GM19023 (cell line): Measurements from ENCODE around the gene ZNF710.
A peak's percentile ranks its signal among the peaks of the same experiment; 100 is the strongest.

Experiments used
- ATAC-seq: cut with Tn5 transposase; IDR thresholded peaks from one replicate; pipeline ENCODE4 v1.9.1; 2021; ENCODE audit warnings: mild to moderate bottlenecking, moderate library complexity; ENCODE audit not compliant: unreplicated experiment

The ZNF710 gene

DNA sequence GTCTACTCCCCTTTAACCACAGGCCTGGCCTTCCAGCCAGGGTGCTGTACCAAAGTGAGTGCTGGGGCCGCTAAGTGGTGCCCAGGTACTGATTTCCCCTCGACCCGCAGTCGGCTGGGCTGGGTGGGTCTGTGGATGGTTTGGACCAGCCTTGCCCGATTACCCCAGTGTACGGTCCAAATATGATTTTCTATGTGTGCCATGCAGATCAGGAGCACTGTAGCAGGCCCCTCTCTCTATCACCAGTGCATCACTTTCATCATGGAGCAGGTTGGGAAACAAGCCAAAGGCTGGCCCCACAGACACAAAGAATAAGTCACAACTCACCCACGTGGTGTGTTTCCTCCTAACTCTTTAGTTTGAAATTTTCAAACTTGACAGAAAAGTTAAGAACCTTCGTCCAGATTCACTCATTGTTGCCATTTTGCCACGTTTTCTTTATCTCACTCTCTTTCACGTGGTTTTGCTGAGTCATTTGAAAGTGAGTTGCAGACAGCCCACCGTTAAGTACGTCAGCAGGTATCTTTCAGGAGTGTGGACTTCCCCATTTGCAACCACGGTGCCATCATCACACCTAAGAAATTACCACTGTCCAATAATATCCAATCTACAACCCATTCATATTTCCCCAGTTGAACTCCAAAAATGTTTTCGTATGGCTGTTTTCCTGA, 37.0 kb downstream of the ZNF710 start:
- peak; percentile 75 for ATAC-seq

DNA sequence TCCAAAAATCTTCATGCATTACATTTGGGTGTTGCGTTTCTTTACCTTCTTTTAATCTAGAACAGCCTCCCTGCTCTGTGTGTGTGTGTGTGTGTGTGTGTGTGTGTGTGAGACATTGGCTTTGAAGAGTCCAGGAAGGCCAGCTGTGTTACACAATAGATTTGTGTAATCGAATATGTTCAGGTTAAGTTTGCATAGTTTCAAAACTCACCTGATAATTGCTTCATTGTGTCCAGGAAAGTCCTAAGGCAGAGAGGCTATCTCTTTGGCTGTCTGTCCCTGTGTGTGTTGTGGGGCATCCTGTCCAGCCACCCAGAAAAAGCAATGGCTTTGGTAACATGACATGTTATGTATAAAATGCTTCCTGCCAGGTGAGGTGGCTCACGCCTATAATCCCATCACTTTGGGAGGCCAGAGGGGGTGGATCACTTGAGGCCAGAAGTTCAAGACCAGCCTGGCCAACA, 37.5 kb downstream of the ZNF710 start:
- no peak for ATAC-seq

DNA sequence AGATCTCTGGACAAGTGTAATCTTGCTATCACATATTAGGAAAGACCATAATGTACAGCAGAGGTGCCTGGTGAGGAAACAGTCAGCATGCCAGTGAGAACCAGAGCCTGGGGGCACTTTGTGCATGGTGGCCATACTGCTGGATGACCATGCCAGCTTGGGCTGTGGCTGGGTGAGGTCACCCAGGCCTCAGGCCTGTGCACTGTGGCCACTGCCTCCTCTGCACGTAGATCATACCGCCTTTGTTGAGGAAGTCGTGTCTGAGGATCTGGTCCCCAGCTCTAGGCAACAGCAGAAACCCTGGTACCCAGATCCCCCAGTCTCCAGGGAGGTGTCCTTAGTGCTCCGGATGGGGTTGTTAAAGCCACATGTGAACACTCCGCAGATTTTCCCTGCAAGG, 38.9 kb downstream of the ZNF710 start:
- no peak for ATAC-seq

DNA sequence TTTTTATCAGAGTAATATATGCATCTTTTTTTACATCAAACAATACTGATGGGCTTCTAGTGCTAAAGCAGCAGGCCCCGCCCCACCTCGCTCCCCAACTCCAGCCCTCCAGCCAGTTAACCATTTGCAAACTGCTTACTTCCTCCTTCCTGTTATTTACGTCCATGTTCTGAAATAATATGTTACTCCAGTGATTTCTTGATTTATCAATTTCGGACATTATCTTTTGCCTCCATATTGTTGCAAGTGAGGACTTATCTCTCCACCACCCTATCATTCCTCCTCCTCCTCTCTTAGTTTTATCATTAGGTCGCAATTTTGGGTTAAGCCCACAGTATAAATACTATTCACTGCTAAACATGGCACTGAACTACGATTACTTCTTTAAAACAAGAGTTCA, 39.5 kb downstream of the ZNF710 start:
- ATAC-seq: no peak

DNA sequence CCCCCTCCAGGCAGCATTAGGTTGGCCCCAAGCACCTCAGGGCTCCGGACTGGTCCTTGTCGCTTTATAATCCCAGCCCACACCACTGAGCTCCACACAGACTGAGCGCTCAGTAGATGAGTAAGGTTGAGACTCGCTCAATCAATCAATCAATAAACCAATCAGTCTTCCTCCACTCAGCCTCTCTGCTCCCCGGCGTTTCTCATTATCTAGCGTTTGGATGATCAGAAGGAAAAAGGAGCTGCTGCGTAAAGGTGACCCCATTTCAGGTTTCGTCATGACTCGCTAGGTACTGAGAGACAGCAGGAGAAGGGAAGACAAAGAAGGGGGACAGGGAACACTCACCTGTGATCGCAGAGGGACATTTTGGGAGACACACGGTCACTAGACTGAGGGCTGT, 41.2 kb downstream of the ZNF710 start:
- no peak for ATAC-seq

DNA sequence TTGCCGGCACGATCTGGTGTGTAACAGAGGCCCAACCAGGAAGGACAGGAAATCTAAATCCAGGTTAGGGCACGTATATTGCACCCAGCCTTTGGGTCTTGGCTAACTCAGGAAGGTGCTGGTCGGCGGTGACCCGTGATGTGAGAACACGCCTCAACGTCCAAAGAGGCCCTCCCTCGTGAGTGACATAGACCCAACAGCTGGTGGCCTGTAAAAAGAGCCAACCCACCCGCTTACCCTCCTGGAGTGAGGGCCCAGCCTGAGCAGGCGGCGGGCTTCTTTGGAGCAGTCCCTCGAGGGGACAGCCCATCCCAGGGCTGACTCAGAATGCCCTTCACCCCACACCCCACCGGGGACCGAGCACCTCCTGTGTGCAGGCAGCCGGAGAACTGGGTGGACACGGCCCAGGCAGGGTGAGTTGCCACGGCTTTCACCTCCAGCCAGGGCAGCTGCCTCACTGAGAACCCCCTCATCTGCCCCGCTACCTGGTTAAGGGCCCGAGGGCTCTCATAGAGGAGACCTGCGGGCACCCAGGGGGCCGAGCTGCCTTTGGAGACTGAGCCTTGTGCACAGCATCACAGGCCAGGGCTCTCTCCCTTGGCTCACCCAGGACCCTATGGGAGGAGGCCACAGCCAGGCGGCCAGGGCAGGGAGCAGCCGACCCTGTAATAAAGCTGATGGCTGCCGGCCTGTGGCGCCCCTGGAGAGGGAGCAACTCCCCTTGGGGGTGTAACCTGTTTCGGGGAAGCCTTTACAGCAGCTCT, 41.8 kb downstream of the ZNF710 start:
- ATAC-seq: no peak

DNA sequence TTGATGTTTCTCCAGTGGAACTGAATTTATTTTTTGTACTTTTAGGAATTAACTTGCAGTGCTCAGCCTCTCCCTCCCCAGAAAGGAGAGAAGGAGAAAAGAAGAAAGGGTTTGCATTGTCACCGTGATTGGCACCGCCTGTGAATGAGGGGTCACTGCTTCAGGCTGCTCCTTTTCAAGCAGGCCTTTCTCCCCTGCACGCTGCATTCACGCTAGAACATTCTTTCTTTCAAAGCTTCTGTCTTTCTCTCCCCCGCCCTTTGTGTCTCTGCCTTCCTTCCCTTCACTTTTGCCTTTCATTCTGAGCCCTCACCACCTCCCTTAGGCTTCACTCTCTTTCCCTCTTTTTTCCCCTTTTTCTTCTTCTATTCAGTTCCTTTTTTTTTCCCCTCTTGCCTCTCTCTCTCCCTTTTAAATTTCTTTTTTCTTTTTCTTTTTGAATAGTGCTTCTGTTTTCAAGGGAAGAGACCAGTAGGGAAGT, 42.4 kb downstream of the ZNF710 start:
- no peak for ATAC-seq

DNA sequence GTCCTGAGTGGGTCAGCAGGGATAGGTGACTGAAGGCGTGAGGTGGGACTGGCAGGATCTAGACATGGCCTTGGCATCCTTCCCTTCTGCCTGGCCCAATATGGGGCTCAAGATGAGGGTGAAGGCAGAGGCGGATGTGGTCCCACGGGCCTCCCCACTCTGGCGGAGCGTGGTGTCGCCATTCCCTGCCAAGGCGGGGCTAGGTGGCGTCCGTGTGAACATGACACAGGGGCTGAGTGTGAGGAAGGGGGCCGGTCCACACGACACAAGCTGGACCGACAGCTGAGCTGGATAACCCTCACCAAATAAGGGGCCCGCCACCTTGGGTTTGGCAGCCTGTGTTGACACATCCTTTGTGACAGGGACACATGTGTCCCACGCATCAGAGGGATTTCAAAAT, 43.1 kb downstream of the ZNF710 start:
- ATAC-seq: no peak

DNA sequence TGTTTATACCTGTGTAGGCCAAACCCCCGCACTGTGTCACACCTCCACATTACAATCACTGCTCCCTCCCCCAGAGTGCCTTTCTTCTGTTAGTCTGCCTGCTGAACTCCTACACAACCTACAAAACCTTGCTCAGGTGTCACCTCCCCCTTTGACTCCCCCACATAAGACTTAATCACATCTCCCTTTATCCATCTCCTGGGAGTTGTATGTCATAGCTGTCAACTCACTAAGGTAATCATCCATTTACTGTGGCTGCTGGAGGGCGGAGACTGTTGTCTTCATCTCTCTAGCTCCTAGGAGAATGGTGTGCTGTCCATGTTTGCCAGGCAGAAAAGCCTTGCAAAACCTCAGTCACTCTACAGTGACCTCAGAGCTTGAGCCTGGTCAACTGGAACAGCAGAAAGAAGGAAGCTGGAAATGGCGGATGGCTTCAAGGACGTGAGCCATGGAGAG, 43.8 kb downstream of the ZNF710 start:
- no peak for ATAC-seq

DNA sequence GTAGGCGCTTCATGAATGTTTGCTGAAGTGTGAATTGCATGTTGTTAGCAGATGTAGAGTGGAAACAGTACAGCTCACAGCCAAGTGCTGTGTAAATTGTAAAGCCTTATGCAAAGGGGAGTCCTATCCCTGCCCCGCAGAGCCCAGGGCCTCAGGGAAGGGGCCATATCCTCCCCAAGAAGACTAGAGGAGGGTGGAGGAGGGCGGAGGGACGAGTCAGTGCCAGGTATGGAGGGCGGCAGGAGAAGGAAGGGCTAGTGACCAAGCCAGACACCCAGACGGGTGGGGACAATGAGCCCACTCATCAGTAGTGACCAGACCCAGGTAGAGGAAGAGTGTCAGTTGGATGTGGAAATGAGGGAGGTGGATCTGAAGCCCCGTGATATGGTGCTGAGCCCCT, 45.2 kb downstream of the ZNF710 start:
- ATAC-seq: no peak

DNA sequence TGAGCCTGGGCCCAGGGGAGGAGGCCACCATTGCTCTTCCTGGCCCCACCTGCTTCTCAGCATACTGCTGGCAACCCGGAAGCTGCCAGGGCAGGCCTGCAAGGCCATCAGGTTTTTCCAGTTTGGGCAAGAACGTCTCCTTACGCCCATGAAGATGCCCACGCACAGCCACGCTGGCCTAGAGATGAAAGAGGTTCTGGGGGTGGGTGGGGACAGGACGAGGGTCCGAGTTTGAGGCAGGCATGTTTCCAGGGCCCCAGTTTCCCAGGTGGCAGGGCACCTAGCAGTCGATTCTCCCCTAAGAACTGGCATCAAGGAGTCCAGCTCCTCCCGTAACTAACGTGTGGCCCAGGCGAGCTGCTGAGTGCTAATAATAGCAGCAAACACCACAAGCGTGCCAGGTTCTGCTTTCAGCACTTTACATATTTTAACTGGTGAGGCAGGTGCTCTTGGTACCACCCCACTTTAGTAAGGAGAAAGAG, 45.8 kb downstream of the ZNF710 start:
- no peak for ATAC-seq

DNA sequence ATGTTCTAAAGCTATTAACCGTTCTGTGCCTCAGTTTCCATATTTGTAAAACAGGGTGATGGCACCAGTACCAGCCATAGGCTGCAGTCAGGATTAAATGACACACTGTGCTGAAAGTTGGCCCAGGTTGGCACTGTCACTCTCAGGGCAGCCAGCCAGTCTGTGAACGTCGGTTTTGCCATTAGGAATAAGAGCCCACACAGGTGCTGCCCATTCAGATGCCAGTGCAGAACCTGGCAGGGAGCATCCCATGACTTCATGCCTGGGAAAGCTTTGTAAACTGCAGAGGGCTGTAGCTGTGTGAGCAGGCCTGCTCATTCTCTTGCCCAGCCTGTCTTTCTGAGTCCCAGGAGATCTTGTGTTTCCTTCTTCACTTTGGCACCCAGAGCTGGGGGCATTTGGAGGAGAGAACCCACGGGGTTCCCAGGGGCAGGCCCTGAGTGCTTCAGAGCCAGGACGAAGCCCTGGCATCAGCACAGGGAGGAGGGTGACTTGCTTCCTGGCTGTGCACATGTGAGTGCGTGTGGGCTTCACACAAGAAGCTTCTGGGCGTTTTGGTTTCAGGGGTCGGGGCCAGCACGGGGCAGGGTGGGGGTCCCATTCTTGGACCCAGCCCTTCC, 46.9 kb downstream of the ZNF710 start:
- no peak for ATAC-seq

DNA sequence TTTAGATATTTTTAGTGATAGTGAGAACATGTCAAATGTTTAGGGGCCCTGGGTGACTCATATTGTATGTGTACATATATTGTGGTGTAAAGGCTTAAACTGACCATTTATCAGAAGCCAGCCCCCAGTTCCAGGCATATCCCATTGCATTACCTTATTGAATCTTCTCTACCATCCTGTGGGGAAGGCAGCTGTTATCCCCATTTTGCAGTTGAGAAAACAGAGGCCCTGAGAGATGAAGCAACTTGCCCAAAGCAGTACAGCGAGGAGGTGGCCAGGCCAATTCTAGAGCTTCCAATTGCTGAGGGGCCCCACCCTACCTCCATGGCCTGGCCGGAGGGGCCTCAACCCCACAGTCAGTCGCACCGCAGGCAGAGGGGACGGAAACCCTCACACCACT, 47.9 kb downstream of the ZNF710 start:
- ATAC-seq: no peak

DNA sequence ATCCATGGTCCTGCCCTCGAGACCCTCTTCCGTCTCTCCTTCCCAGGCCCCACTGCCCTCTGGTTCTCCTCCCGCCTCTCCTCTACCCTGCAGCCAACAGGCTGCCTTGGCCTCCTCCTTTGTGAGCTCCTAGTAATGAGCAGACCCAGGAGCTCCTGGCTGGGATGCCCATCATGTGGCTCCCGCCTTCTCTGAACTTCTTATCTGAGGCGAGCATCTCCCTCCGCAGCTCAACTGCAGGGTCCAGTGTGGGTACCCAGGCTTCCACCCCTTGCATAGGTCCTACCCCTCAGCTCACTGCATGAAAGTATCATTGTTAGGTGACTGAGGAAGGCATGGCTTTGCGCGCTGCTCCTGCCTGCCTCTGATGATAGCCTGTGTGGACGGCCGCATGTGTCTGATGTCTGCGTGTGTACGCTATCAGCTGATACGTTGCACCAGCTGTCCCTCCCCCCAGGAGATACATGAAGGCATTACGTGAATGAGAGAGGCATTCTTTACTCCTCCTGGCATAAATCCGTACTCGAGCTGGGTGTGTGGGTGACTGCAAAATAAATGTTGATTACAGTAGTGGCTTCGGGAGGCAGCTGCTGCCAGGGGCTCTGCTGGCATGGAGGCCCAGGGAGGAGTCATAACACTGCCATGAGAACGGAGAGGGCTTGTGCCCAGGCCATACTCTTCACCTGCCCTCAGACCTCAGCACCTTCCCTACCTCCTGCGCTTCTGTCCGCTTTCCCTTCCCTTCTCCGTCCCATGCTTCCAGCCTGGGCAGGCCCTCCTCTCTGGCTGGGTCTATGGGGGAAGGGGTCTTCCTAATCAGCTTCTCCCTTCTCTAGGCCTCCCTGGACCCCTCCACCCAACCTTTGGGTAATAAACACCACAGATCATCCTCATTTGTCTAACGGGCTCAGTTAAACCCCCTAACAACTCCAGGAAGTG, 48.8 kb downstream of the ZNF710 start:
- no peak for ATAC-seq

DNA sequence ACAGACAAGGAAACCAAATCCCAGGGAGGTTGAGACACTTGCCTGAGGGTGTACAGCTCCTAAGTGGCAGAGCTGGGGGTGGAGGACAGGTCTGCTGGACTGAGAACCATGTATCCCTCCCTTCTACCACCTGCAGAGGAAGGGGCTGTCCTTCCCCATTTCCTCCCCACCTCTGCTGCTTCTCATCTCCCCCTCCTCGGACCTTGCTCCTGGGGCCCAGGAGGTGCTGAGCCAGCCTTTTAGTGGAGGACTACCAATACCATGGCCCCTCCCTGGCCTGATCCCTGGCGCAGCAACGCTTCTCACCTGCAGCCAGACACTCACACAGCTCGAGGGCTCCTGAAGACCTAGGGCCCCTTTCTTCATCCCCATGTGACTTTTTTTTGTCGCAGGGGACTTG, 50.8 kb downstream of the ZNF710 start:
- no peak for ATAC-seq

DNA sequence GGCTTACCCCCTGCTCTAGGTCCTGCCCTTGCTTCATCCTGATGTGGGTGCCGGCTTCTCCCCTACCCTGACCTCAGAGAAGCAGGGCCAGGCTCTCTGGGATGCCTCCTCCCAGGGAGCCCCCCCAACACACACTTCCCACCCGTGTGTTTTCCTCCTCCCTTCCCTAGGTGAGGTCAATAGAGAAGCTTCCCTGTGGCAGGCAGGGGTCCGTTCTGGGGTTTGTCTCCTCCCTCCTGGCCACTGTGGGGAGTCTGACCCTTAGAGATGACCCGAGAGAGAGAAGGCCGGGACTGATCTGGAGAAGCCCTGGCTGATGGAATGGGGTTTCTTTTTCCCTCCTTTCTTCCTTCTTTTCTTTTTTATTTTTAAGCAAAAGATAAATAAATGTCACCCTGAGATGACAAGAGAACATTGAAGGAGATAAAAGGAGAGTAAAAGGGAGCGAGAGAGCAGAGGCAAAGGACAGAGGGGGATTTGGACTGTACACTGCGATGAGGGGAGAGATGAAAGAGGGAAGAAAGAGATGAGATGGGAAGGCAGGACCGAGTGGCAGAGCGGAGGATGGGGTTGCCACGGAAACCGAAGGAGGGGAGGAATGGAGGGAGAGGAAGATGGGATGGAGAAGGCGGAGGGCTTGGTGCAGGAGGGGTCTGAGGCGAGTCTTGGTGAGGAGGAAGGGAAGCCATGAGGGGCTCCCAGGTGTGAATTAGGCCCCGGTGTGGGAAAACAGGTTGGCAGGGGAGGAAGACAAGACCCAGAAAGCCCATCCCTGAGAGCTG, 52.8 kb downstream of the ZNF710 start:
- ATAC-seq: no peak

DNA sequence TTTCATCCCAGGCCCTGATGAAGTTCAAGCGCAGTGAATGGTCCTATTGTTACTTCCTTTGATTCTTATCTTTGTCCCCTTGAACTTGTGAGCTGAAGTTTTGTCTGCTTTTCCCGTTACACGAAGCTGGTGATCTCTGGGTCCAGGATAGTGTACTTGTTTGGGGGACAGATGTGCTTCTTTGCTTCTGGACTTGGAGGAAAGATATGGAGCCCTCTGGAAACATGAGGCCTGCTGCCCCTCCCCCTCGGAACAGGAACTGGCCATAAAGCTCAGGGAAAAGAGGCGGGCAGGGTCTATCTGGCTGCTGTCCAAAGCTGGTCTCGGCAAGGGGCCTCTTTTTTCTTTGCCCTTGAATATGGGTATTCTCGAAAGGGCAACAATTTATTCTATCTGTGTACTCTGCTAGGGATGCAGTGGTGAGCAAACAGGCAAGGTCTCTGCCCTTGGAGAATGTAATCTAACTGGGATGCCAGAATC, 53.5 kb downstream of the ZNF710 start:
- no peak for ATAC-seq

DNA sequence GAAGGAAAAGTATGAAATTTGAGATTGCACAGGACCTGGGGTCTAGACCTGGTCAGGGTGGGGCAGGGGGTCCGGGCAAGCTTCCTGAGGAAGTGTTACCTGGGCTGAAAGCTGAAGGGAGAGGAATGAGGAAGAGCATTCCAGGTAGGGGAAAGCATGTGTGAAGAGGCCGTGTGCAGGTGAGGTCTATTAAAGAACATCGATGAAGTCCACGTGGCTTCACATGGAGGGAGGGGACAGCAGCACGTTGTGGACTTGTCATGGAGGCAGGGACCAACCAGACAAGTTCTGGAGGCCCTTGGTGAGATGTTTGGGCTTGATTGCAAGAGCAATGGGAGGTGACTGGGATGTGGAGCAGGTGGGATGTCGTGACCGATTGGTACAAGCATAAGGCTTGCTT, 54.1 kb downstream of the ZNF710 start:
- ATAC-seq: no peak

DNA sequence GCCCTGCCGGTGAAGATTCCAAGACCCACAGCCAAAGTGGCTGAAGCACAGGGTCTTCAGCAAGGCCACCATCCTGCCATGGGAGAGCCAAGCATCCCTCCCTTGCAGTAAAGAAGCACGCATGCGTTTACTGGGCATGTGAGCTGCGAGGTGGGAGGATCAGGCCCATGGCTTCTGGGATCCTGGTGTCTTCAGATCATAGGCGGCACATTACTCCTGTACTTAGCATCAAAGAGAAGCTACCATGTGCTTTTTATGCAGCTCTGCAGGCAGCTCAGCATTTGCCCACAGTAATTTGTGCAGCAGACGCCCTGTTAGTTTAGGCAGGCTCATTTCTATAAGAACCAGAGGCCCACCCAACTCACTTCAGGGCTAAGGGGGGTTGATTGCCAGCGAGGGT, 55.4 kb downstream of the ZNF710 start:
- ATAC-seq: no peak

DNA sequence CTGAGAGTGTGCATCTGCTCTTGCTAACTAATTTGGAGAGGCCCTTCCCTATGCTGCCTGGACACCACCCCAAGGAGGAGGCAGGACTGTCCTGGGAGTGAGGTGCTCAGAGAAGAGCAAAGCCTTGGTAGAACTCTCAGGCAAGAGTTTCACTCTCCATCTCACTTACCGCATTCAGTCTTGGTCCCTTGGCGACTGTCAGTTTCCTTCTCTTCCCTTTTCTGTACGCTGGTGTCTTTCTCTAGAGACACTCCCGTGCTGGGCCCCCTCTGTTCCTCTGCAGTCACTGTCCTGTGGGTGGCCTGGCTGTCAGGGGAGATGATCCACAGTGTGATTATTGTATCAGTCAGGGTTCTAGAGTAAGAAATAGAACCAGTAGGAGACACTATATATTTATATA, 57.2 kb downstream of the ZNF710 start:
- no peak for ATAC-seq
